Activated CD4-positive, CD25-positive, alpha-beta regulatory T cell treated with anti-CD3 and anti-CD28 coated beads, Interleukin-2, amount 50 U/mL, for 72 hours (primary cell): ENCODE data around the gene SND1.
A peak's percentile ranks its signal among the peaks of the same experiment; 100 is the strongest.

Source experiments
- DNase-seq: peaks from one replicate; pipeline ENCODE4 v3.0.0; 2021

The SND1 gene

GRCh38 chr7:127689194-127689772 lies 37.3 kb downstream of the SND1 start:
- DNase-seq: no peak

GRCh38 chr7:127690337-127690736 lies 38.3 kb downstream of the SND1 start:
- no peak for DNase-seq

- DNase-seq: no peak
Observed at GRCh38 chr7:127690806-127691205, 38.8 kb downstream of the SND1 start.

- no peak for DNase-seq
Observed at GRCh38 chr7:127692200-127692599, 40.2 kb downstream of the SND1 start.

- no peak for DNase-seq
Observed at GRCh38 chr7:127699853-127700252, 47.9 kb downstream of the SND1 start.

GRCh38 chr7:127702052-127702652 lies 50.2 kb downstream of the SND1 start:
- DNase-seq: no peak

GRCh38 chr7:127702938-127703337 lies 50.9 kb downstream of the SND1 start:
- no peak for DNase-seq

GRCh38 chr7:127704211-127704610 lies 52.2 kb downstream of the SND1 start:
- no peak for DNase-seq

- DNase-seq: no peak
Observed at GRCh38 chr7:127705461-127705959, 53.5 kb downstream of the SND1 start.

- DNase-seq: no peak
Observed at GRCh38 chr7:127706766-127707165, 54.8 kb downstream of the SND1 start.

- DNase-seq: no peak
Observed at GRCh38 chr7:127708201-127708600, 56.2 kb downstream of the SND1 start.

- DNase-seq: peak; percentile 52
Observed at GRCh38 chr7:127708788-127709187, 56.8 kb downstream of the SND1 start.

GRCh38 chr7:127710635-127711034 lies 58.6 kb downstream of the SND1 start:
- no peak for DNase-seq

- DNase-seq: no peak
Observed at GRCh38 chr7:127711872-127712271, 59.9 kb downstream of the SND1 start.

- no peak for DNase-seq
Observed at GRCh38 chr7:127713006-127713405, 61.0 kb downstream of the SND1 start.

GRCh38 chr7:127713758-127714157 lies 61.8 kb downstream of the SND1 start:
- DNase-seq: no peak

- DNase-seq: no peak
Observed at GRCh38 chr7:127715272-127715671, 63.3 kb downstream of the SND1 start.

GRCh38 chr7:127715901-127716300 lies 63.9 kb downstream of the SND1 start:
- DNase-seq: no peak

GRCh38 chr7:127717502-127718339 lies 65.7 kb downstream of the SND1 start:
- no peak for DNase-seq

- DNase-seq: no peak
Observed at GRCh38 chr7:127718340-127718679, 66.3 kb downstream of the SND1 start.

- DNase-seq: no peak
Observed at GRCh38 chr7:127726476-127726875, 74.5 kb downstream of the SND1 start.

GRCh38 chr7:127730658-127731276 lies 78.8 kb downstream of the SND1 start:
- DNase-seq: no peak

- DNase-seq: no peak
Observed at GRCh38 chr7:127731431-127732080, 79.6 kb downstream of the SND1 start.
